ENCODE results near the gene HIVEP3.
A peak's percentile ranks its signal among the peaks of the same experiment; 100 is the strongest.

The HIVEP3 gene

DNA sequence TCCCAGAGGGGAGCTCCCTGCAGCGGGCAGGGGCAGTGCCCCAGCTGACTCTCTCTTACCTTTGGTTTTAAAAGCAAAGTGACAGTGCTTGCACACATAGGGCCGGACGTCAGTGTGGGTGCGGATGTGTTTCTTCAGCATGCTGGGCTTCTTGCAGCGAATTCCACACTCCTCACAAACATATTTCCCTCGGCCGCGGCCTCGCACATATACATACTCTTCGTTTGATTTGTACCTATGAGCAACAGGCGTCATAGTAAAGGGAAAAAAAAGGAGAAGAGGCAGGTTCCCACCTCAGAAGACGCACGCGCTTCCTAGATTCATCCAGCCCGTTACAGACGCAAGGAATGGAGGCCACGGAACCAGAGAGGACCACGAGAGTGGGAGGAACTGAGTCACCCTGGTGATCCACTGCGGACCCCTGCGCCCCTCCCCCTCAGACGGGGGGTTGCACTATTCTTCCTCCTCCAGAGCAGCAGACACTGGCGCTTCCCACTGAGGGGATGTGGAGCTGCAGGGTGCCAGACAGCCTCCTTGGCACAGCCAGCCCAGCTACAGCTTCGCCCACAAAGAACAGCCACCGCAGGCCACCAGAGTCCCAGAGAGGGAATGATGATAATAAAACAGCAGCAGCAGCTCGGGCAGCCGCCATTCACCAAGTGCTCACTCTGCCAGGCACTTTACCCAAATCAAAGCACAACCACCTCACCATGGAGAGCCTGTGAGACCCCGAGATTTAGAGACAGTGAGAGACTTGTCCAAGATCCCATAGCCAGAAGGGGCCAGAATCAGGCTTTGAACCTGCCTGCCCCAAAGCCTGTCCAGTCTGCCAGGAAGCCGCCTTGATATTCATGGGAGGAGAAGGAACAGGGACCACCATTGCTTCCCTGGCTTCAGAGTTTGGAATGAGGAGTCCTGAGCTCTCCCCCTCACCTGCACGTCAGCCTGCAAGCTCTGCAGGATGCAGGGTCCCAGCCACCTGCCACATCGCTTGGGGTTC, 393.7 kb downstream of the HIVEP3 start:
- DNase-seq = no peak

DNA sequence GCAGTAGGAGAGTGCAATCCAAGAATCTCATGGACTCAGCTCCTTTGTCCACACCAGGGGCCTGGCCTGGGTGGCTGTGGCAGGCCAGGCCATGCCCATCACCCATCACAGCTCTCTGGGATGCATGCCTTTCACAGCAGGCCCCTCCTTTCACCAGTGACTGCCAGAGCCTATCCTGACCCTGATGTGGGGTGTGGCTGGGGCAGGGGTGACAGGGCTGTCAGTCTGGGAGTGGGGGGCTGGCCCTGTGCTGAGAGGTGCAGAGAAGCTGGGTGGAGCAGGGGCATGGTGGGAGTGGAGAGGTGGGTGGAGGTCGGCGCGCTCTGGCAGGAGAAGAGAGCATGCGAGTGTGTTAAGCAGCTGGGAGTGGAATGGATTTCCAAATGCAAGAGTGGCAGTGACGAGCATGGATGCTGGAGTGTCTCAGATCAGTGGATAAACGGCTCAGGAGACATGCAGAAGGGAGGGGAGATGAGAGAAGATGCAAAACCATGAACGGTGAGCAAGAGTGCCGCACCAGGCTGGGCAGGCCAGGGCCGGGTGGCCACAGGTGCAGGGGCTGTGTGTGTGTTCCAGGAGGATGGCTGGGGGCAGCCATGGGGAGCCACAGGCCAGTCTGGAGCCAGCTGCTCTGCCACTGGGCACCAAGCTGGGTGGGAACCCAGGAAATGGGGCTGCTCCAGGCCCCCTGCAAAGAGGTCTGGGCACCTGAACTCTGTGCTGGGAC, 394.6 kb downstream of the HIVEP3 start:
- DNase-seq = no peak

DNA sequence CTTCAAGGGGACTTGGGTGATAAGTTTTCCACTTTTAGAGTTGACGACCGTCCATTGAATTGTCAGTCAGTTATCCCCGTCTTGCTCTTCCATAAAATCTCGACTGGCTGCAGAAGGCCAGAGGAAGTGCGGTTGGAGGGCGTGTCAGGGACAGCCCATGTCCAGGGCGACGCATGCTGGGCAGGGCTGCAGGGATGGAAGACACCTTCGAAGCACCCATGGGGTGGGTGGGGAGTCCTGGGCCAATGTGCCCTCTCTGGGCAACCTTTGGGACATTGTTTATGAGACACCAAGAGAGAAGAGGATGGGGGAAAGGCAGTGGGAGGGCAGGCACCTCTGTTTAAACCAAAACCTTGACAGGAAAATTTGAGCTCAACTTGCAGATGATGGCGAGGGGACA, 395.7 kb downstream of the HIVEP3 start:
- no peak for DNase-seq

DNA sequence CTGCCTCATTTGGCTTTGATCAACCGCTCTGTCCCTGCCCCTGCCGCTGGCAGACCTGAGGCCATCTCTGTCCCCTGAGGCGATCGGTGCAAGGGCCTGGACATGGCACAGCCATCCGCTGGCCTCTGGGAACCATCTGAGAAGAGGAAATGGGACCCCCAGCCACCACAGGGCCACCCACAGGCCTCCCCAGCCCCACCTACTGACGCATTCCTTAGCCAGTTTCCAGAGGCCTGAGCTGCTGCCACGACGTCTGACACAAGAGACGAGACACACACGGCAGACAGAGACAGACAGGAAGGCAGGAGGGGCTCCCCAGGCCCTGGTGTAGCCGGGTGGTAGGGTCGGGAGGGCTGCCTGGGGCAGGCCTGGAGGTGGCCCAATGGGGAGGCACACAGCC, 397.0 kb downstream of the HIVEP3 start:
- DNase-seq = no peak

DNA sequence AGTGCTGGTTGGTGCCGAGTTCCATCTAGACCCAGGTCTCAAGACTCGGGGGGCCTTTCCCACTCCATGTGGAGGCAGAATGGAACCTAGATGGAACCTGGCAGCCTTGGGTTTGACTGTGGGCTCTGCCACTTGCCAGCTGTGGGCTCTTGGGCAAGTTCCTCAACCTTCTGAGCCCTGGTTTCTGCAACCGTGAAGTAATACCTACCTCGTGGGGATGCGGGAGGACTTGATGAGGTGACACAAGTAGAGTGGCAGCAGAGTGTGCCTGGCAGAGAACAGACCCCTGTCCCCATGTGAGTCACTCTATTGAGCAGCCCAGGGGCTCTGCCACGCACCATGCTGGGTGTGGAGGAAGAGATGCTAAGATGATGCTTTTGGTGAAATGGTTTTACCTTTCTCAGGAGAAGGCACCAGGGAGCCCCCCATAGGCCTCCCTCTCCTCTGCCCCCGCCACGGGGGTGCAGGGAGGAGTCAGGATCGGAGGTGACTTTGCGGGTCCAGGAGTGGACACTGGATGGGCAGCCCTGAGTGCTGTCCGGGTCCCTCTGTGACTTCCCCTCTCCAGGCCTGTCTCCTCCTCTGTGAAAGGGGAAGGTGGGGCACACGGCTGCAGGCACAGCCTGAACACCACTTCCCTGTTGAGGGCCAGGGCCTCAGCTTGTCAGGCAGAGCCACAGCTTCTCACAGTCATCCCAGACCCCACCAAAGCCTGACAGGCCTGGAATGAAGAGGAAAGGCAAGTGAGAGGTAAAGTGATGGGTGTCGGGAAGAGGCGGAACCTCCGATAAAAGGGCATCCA, 397.6 kb downstream of the HIVEP3 start:
- DNase-seq = no peak

DNA sequence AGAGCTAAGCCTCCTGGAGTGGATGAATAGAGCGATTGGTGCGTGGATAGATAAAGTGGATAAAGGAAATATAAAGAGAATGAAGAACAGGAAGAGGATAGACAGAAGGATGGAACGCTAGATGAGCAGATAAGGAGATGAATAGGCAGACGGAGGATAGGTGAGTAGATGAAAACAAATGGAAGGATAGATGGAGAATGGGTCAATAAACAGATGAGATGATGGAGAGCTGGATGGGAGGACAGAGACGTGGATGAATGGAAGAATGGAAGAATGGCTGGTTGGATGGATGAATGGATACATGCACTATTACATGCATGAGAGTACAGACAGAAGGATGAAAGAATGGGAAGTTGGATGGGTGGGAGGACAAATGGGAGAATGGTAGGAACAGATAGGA, 399.1 kb downstream of the HIVEP3 start:
- no peak for DNase-seq

DNA sequence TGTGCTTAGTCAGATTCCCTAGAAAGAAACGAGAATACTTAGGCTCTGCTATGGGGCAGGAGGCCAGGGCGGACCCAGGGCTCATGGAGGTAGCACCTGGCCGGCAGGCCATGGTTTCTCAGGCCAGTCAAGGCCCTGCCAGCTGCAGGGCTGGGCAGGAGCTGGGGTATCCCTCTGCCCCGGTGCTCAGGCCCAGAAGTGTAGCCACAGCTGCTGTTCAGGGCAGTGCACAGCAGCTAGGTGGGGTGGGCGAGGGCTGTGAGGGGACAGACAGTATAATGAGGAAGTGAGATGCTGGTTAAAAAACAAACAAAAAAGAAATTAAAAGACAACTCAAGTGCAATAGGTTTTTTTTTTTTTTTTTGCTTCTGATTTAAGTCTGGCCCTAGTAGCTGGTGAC, 400.3 kb downstream of the HIVEP3 start:
- no peak for DNase-seq

DNA sequence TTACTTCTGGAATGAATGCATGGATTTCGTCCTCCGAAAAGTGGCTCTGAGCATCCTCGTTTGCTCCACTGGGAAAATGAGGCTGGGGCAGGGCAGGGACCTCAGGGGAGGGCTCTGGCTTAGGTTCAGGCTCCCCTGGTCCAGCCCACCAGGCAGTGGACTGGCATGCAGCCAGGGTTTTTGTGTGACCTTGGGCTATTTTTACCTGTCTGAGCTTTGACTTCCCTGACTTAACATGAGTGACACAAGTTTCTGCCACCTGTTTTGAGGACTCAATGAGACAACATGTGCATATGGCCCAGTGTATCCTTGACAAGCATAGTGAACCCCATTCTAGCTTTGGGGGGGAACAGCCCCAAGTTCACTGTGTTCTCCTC, 401.7 kb downstream of the HIVEP3 start:
- DNase-seq = no peak

DNA sequence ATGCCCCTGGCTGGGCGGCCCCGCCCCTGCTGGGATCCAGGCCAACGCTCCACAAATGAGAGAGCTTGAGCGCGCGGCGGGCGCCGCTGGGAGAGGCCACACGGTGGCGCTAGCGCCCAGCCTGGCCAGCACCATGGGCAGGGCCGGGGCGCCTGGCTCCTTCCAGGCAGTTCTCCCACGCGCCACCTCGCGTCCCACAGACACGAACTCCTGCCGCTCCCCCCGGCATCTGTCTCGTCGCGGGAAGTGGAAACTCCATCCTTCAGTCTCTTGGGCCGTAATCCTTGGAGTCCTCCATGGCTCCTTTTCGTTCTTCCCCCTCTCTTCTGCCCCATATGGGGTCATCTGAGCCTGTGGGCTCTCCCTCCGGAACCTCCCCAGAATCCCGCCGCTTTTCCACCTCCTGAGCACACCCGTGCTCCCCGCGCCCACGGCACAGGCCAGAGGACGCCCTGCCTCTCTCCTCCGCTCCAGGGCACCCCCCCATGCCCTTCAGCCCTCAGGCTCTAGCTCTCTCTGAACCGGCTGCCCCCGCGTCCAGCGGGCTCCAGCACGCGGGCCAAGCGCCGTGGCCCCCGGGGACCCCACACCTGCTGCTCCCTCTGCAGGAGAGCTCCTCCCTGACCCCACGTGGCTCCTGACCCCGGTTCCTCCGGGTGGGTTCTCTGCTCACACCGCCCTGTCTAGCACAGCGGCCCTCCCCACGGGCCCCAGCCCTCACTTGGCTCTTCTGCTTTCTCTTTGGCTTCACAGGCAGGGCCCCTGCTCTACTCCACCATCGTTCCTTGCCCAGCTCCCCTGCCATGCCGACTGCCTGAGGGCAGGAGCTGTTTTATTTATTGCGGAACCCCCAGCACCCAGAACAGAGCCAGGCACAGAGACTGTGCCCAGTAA, 402.3 kb downstream of the HIVEP3 start:
- peak; percentile 49 for DNase-seq

DNA sequence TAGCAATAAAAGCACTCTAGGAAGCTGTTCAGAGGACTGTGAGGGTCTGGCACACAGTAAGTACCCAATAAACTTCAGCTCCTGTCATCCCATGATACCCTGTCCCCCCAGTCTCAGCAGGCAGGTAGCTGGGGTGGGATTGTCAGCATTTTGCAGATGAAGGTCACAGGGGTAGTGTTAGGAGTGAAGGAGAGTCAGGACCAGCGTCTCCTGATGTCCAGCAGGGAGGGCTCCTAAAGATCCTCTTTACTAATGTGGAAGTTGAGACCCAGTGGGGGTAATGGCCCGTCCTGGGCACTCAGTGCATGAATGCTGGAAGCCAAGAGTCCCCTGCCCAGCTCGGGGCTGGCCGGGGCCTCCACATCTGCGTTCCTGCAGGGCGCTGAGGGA, 402.9 kb downstream of the HIVEP3 start:
- no peak for DNase-seq

DNA sequence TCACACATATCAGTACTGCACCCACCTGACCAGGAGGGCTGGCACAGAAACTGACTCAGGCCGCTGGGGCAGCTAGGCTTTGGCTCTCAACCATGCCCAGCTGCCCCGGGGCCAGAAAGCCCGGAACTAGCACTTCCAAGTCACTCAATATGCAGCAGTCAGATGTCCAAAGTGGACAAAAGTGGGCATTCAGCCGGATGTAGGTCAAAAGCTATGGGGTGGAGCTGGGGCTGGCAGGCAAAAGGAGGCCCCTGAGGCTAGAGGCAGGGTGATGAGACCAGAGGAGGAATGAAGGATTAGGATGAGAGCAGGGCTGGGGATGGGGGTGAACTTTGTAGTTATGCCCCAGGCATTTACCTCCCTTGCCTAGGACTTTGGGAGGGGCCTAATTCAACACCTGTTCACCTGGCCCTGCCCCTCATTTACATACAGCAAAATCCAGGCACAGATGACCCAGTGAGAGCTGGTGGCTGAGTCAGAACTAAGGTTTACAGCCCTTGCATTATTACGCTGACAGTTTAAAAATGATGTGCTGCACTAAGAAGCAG, 403.5 kb downstream of the HIVEP3 start:
- DNase-seq = no peak

DNA sequence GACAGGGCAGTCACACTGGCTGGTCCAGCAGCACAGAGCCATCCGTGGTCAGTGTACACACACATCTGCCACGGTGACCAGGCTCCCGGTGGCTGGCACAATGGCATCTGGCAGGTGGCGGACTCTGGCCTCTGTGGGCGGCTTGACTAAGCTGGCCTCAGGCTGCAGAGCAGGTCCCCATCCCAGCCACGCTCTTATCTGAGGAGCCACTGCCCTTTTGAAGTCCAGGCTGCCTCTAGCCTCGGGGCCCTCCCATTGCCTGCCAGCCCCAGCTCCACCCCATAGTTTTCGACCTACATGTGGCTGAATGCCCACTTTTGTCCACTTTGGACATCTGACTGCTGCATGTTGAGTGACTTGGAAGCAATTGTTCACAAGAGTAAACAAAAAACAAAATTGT, 404.3 kb downstream of the HIVEP3 start:
- DNase-seq = no peak

DNA sequence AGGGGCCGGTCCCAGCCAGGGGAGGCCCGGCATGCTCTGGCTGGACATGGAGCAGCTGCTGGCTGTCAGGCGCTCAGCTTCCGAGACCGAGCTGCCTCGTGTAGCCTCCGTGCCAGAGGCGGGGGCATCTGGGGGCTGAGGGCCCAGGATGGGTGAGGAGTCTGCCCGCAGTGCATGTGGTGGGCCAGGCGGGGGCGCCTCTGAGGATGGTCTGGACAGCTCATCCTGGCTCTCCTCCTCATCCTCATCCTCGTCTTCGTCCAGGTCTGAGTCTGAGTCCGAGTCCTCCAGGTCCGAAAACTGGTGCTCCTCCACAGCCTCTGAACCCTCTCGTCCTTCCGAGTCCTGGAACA, 405.4 kb downstream of the HIVEP3 start:
- no peak for DNase-seq

DNA sequence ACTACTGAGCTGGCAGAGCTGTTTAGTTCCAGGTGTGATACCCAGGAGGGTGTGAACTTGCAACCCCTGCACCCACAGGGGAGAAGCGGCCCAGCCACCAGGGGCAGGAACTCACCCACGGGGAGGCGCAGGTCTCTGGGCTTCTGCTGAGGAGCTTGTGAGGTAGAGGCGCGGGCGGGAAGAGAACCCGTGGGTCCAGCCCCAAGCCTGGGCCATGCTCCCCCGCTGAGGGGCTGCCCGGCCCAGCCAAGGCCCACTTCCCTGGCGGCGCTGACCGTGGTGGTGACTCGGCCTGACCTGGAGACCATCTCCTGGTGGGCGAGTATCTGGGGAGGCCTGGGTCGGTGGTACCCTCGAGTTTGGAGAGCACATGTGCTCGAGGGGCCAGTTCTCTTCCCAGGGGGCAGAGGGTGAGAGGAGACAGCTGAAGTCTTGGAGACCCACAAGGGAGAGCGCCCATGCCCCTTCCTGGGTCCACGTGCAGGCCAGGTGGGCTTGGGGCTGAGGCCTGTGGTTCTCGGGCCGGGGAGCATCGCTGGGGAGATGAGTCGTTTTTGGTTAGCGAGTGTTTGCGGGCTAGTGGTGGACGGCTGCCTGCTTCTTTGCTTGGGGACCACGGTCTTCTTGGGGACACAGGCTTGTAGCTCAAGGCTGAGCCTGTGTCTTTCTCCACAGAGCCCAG, 405.9 kb downstream of the HIVEP3 start:
- no peak for DNase-seq

DNA sequence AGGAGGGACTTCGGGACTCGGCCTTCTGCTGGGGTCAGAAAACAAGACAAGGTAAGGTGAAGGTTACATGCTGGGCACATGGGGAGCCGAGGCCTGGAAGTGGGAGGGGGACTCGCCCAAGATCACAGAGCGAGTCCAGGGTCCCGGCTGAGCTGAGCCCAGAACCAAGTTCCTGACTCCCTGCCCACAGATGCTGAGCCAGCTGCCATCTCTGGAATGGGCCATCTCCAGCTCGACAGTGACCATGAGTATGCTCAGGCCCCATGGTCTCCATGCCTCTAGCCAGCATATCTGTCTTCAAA, 407.5 kb downstream of the HIVEP3 start:
- no peak for DNase-seq

DNA sequence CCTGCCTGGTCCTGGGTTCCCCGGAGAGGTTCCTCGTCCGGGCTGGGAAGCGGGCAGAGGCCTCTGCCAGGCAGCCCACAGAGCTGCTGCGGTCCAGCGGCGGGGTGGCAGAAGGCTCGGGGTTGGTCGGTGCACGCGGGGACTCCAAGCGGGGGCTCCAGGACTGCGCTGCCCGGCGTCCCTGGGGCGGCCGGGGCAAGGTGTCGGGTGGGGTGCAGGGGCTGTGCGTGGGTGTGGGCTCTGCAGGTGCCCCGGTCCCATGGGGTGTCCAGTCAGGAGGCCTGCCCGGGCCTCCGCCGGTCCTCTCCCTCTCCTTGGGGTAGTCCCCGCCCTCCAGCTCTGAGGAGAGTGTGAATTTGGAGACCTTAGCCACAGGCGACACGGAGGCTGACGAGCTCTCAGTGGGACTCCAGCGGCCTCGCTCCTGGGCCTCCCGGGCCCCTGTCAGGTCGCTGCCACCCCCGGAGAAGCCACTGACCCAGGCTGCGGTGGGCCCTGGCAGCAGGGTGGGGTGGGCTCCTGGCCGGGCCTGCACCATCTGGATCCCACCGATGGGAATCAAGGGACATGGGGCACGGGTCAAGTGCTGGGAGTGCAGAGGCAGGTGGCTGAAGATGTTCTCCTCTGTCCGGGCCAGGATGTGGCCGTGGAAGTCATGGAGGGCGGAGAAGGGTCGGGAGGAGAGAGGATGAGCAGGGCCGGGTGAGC, 408.0 kb downstream of the HIVEP3 start:
- no peak for DNase-seq

DNA sequence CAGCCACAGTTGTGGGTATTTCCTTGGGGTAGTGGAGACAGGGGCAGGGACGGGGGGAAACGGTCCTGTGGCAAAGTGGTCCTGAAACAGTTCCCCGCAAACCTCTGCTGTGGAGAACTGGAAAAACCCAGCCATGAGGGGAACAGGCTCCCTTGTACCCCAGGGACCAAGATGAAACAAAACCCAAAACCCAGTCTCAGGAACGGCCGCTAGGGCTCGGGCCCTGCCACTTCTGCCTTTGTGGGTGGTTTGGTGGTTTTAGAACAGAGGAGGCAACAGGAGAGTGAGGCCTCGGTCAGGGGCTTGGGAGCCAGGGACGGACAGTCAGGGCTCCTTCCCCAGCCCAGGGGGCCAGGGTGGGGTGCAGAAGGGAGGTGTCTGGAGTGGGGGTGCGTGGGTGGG, 409.5 kb downstream of the HIVEP3 start:
- no peak for DNase-seq

DNA sequence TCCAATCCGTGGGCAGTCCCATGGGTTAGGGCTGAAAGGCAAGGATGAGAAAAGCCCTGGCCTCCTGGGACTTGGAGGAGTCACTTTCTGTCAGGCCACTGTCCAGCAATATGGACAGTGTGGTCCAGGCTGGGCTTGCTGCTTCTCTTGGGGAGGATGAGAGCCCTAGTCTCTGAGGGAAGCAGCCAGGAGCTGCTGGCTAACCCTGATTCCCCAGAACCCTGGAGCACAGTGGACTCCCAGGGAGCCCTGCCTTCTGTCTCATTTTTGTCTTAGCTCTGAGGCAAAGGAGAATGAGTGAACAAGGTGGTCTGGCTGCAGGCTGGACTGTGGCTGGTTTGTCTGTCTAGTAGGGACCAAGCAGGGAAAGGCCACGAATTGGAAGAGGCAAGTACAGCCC, 410.4 kb downstream of the HIVEP3 start:
- no peak for DNase-seq

DNA sequence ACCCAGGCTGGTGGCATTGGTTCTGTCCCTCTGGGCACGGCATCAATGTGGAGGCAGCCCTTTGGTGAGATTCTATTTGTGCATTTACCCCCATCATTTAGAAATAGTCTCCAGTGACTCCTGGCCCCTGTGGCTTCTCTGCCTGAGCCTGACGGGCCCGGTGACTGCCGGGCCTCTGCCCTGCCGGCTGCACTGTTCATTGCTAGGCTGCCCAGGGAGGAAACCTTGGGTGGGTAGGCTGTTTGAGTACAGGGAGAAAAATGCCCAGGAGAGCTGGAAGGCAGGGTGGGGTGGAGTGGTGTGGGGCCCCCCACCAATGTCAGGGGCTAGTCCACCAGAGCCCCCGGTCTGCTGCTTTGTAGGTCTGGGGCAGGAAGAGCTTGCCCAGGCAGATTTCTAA, 410.9 kb downstream of the HIVEP3 start:
- DNase-seq = no peak

DNA sequence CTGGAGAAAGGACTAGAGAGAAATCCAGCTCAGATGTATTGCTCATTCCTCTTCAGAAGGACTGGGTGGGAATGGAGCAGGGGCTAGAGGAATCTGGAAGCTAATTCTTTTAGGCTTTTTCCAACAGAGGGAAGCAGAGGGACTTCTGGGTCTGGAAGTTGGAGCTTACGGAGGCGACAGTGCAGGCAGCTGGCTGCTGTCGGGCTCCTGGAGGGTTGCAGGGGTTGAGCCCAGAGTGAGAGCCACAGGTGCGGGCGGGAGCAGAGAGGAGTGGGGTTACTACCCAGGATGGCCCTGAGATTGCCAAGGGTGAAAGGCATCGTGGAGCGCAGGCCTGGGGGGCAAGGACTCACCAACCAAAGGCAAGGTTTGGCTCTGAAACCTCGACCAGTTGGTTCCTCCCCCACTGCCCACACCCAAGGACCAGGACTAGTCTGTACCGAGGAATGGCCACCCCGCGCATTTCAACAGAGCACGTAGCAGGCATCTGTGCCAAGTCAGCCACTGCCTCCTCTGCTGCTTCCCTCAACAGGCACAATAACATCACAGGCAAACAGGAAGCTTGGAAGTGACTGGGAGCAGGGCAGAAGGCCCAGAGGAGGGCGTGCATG, 411.5 kb downstream of the HIVEP3 start:
- no peak for DNase-seq
